ENCODE data around the gene CMIP. TPM values are rescaled to one million over a fixed set of nuclear protein-coding genes. Genes with fewer than 3 reads are reported as not detected.

The CMIP gene
- total RNA-seq, 1 donor from 2014 or later: 27.7 TPM

DNA sequence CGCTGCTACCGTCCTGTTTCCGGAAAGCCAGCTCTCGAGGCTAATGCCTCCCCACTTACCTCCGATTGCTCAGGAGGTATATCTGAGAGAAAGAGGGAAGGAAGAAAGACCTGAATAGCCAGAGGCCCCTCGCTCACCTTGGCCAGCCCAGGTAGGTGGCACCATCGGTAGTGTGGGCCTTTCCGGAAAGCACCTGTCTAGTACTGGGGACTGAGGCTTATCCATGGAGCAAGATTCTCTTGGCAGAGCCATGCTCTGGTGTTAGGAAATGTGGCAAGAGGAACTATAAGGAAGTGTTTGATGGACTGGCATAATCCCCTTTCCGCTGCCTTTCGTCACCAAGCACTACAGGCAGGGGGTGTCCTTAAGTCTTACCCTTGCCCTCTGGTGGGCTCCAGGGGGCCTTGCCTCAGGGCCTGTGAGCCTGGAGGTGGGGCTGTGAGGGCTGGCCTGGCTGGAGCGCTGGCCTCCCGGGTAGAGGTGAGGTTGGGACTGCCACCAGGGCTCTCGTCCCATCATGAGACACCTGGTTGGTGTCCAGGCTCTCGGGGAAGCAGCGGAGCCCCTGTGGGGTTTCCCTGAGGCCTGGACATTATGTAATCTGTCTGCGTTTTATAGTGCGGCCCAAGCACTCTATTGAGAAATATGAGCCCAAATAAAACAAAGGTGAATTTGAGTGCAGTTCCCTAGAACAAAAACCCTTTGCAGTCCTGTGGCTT is 2.9 kb downstream of the CMIP start:
- H3K27me3 ChIP-seq (ENCODE audit: control insufficient read depth, insufficient read depth, low read length): peaks cover 3% of the 10 kb centered on the region
- H3K4me3 ChIP-seq (ENCODE audit: low read depth, low read length): peak overlapping the region; percentile 63
- no peaks in the 10 kb centered on the region for H3K36me3 ChIP-seq (ENCODE audit: control insufficient read depth, insufficient read depth, low read length)
- TF ChIP-seq, protein P1, sequence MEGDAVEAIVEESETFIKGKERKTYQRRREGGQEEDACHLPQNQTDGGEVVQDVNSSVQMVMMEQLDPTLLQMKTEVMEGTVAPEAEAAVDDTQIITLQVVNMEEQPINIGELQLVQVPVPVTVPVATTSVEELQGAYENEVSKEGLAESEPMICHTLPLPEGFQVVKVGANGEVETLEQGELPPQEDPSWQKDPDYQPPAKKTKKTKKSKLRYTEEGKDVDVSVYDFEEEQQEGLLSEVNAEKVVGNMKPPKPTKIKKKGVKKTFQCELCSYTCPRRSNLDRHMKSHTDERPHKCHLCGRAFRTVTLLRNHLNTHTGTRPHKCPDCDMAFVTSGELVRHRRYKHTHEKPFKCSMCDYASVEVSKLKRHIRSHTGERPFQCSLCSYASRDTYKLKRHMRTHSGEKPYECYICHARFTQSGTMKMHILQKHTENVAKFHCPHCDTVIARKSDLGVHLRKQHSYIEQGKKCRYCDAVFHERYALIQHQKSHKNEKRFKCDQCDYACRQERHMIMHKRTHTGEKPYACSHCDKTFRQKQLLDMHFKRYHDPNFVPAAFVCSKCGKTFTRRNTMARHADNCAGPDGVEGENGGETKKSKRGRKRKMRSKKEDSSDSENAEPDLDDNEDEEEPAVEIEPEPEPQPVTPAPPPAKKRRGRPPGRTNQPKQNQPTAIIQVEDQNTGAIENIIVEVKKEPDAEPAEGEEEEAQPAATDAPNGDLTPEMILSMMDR (IDR thresholded peaks at IDR 0.05; ENCODE audit: insufficient read depth, low read length, poor library complexity, severe bottlenecking): no peak
- no peak for DNase-seq (ENCODE audit: low read depth)

DNA sequence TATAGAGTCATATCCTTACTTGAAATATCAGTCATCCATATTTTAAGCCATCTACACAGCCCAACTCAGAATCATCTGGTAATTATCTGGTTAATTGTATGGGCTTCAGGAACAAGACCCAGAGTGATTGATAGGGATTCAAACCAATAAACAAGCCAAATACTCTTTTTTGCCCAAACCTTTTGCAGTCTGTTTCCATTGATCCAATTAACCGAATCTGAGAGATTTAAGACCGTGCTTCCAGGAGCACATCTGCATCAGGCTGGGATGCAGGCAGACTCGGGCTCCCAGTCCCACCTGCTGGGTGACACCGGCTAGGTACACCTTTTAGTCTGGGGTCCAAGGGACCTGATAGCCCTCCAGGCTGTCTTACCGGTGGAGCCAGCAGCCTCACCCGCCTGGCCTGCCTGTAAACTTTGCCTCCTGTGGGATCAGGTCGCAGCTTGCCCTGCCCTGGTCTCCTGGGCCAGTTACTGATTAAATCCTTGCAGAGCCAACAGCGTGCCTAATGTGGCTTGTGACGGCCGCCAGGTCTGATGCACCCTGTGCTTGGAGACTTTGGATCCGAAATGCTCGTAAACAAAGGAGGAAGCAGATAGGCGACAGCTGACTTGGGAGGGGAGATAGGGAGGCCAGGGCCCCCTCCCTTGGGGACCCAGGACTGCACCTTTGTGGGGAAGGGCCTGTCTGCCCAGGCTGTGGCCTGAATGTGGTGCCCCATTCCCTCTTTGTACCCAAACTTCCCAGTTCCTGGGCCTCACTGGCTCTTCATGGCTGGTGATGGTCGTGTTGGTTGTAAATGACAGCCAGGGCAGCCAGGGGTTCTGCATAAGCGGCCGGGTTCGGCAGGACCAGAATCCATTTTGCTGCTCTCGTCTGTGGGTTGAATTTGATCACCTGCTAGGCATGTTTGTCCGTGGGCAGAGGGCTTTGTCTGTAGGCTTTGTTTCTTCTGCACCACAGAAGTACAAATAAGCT is 3.8 kb downstream of the CMIP start:
- H3K4me3 ChIP-seq (ENCODE audit: low read depth, low read length): no peak overlapping the region
- TF ChIP-seq, protein P1 (IDR thresholded peaks at IDR 0.05; ENCODE audit: insufficient read depth, low read length, poor library complexity, severe bottlenecking): no peak
- DNase-seq (ENCODE audit: low read depth): no peak
- peaks cover 3% of the 10 kb centered on the region for H3K27me3 ChIP-seq (ENCODE audit: control insufficient read depth, insufficient read depth, low read length)
- no peaks in the 10 kb centered on the region for H3K36me3 ChIP-seq (ENCODE audit: control insufficient read depth, insufficient read depth, low read length)

DNA sequence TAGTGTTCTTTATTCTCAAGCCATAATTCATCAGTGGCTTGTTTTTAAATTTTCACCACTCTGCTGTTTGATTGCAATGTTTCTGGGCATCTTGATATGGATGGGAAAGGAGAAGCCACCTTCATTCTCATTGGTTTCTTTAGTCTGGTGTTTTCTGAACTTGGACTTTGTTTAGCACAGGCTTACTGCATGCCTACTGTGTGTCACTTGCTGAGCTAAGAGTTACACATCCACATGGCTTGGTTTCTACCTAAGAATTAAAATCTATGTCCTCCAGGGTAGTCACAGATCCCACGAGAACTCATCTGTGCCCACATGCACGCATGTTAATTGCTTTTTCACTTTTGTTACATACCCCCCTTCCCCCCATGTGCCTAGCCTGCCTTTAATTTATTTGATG is 4.6 kb downstream of the CMIP start:
- Histone ChIP-seq H3K4me3 (ENCODE audit: low read depth, low read length) (no peak overlapping the region), H3K27me3 (ENCODE audit: control insufficient read depth, insufficient read depth, low read length) (no peaks in the 10 kb centered on the region), H3K36me3 (ENCODE audit: control insufficient read depth, insufficient read depth, low read length) (no peaks in the 10 kb centered on the region)
- TF ChIP-seq, protein P1 (IDR thresholded peaks at IDR 0.05; ENCODE audit: insufficient read depth, low read length, poor library complexity, severe bottlenecking): no peak
- DNase-seq (ENCODE audit: low read depth): no peak

DNA sequence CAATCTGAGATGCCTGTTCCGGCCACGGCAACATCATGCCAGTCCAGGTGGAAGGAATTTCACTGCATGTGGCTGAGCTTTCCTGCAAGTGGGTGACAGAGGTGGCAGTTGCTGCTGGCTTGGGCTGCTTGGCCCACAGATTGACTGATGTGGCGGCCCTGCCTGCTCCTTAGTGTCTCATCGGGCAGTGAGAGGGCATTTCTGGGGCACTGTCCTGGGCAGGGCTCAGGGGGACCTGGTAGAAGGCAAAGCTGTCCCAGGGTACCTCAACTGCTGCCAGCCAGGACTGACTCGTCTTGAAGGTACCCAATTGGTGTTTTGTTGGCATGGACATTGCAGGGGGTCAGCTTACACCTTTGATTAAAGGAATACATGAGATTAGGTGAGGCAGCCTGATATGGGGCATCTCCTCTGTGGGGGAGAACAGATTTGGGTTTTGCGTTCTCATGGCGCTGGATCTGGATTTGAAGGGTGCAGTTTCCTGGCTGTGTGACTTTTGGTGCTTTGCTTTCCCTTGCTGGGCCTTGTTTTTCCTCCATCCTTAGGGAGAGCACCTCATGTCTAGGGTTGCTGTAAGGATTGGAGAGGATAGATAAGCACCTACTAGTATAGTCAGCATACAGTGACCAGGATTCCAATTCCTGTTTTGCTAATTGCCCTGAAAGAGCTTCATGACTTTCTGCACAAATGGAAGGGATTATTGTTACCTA is 5.4 kb downstream of the CMIP start:
- TF ChIP-seq, protein P1 (IDR thresholded peaks at IDR 0.05; ENCODE audit: insufficient read depth, low read length, poor library complexity, severe bottlenecking): no peak
- H3K27me3 ChIP-seq (ENCODE audit: control insufficient read depth, insufficient read depth, low read length): no peaks in the 10 kb centered on the region
- no peaks in the 10 kb centered on the region for H3K36me3 ChIP-seq (ENCODE audit: control insufficient read depth, insufficient read depth, low read length)
- no peak overlapping the region for H3K4me3 ChIP-seq (ENCODE audit: low read depth, low read length)
- DNase-seq (ENCODE audit: low read depth): no peak

DNA sequence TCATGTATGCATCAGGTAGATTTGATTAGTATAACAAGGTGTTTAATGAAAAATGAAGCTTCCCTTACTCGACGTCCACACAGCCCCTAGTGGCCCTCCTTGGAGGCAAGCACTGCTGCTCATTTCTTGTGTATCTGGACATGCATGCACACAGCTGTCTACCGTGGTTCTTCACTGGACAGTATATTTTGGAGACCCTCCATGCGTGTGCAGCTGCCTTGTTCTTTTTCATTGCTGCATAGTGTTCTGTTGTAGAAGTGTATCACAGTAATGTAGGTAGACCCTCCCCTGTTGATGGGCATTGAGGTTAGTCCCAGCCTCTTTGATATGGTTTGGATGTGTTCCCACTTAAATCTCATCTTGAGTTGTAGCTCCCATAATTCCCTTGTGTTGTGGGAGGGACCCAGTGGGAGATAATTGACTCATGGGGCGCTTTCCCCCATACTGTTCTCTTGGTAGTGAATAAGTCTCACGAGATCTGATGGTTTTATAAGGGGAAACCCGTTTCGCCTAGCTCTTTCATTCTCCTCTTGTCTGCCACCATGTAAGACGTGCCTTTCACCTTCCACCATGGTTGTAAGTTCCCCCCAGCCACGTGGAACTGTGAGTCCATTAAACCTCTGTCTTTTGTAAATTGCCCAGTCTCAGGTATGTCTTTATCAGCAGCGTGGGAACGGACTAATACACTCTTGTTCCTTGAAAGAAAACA is 6.3 kb downstream of the CMIP start:
- Histone ChIP-seq H3K27me3 (ENCODE audit: control insufficient read depth, insufficient read depth, low read length) (no peaks in the 10 kb centered on the region), H3K4me3 (ENCODE audit: low read depth, low read length) (no peak overlapping the region), H3K36me3 (ENCODE audit: control insufficient read depth, insufficient read depth, low read length) (no peaks in the 10 kb centered on the region)
- TF ChIP-seq, protein P1 (IDR thresholded peaks at IDR 0.05; ENCODE audit: insufficient read depth, low read length, poor library complexity, severe bottlenecking): no peak
- DNase-seq (ENCODE audit: low read depth): no peak
